ENCODE results near the gene PHPT1.
"Not testable (repeated sequence)": the region's sequence is repeated elsewhere in the genome, so short reads cannot be mapped to it uniquely, and the experiment has no call there.

Gene PHPT1

DNA sequence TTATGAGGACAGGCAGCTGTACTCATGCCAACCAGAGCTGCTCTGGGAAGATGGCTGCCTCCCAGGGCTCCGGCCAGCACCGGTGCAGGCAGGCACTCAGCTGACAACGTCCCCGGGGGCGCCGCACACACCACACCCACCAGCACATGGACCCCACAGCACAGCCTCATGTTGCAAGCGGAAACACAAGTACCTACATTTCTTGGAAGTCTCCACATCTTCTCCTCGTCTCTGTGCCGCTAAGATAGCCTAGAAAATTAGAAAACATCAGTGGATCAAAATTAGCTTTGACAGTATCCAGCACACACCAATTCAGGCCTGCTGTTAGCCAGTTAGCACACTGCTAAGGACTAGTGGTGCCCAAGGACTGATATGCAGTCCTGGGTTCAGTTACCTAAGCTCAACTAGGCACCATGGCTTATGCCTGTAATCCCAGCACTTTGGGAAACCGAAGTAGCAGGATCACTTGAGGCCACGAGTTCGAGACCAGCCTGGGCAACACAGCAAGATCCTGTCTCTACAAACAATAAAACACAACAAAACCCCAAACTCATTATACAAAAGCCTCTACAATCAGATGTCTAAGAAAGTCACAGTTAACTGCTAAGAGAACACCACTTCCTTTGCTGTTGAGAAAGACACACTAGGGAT lies 14.5 kb downstream of the PHPT1 start:
- Mint-ChIP-seq H3K4me3 (no peak overlapping the region), H3K4me1 (peaks cover 19% of the 10 kb centered on the region), H3K27me3 (no peaks in the 10 kb centered on the region), H3K27ac (no peak overlapping the region), H3K36me3 (peaks cover 22% of the 10 kb centered on the region), H3K9me3 (no peaks in the 10 kb centered on the region)
- CTCF ChIA-PET, result no interaction called here
- DNase-seq, result no peak

DNA sequence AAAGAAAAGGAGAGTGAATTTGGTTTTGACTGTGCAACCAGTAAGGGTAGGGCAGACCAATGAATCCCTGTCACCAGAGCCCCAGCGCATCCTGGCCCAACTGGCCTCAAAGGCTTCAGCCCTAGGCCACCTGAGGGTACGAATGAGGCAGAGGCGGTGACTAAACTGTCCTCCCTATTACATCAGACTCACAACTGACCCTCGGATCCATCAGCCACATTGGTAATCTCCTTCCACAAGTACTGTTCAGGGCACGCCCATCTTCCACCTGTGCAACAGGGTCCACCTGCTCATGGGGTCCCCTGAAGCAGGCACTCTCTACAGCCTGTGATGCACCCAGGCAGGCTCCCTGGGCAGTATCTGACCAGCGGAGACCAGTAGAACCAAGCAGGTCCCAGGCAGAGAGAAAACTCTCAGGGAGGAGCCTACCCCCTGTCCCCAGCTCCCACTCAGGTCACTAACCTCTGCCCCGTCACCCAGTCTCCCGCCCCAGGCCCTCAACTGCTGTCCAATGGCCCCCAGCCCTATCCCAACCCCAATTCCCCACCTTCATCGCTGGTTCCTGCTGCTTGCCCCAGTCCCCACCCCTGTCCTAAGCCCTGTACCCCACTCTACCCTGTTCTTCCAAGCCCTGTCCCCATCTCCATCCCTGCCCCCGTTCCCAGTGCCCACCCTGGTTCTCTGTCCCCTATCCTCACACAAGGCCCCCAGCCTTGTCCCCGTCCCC lies 16.0 kb downstream of the PHPT1 start:
- CTCF ChIA-PET, result interaction anchor here (1.0 kb wide), 1 partner anchor 37 kb away, joined by 3 read pairs; no protein-coding TSS in a partner anchor
- H3K36me3 Mint-ChIP-seq, result peaks cover 22% of the 10 kb centered on the region
- peaks cover 21% of the 10 kb centered on the region for H3K4me1 Mint-ChIP-seq

DNA sequence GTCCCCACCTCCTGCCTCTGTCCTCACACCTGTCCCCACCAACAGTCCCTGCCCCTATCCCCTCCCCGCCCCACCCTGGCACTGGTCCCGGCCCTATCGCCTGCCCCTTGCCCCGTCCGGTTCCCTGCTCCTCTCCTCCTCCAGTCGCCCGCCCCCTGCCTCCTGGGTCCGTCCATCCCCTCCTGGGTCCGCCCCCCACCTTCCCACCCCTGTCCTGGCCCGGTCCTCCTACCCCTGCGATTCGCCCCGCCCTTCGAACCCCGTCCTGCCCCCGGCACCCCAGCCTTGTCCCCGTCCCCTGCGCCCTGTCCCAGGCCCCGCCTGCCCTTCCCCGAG lies 16.5 kb downstream of the PHPT1 start:
- DNase-seq, result no peak
- Mint-ChIP-seq H3K27me3 (no peaks in the 10 kb centered on the region), H3K9me3 (peaks cover 2% of the 10 kb centered on the region), H3K4me1 (peaks cover 21% of the 10 kb centered on the region), H3K27ac (peak overlapping the region; percentile 86), H3K36me3 (peaks cover 19% of the 10 kb centered on the region), H3K4me3 (peak overlapping the region; percentile 87)
- CTCF ChIA-PET, result no interaction called here

More for the DNA sequence above, 16.0 kb downstream of the PHPT1 start:
- Mint-ChIP-seq H3K27me3 (no peaks in the 10 kb centered on the region), H3K9me3 (no peaks in the 10 kb centered on the region), H3K4me3 (peak overlapping the region; percentile 87), H3K27ac (peak overlapping the region; percentile 60)
- DNase-seq, result no peak

DNA sequence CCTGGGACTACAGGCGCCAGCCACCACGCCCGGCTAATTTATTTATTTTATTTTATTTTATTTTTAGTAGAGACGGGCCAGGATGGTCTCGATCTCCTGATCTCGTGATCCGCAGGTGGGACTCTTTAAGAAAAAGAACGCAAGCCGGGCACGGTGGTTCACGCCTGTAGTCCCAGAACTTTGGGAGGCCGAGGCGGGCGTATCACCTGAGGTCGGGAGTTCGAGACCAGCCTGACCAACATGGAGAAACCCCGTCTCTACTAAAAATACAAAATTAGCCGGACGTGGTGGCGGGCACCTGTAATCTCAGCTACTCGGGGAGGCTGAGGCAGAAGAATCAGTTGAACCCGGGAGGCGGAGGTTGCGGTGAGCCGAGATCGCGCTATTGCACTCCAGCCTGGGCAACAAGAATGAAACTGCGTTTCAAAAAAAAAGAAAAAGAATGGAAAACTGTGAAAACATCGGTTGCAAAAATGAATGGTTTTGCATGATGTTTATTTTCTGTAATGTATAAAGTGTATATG lies 17.8 kb downstream of the PHPT1 start:
- DNase-seq, H3K9me3 Mint-ChIP-seq, CTCF ChIA-PET, H3K27me3 Mint-ChIP-seq: not testable (repeated sequence)
- Mint-ChIP-seq H3K4me3 (peak overlapping the region; percentile 71), H3K36me3 (peaks cover 19% of the 10 kb centered on the region), H3K27ac (peak overlapping the region; percentile 76), H3K4me1 (peaks cover 21% of the 10 kb centered on the region)

DNA sequence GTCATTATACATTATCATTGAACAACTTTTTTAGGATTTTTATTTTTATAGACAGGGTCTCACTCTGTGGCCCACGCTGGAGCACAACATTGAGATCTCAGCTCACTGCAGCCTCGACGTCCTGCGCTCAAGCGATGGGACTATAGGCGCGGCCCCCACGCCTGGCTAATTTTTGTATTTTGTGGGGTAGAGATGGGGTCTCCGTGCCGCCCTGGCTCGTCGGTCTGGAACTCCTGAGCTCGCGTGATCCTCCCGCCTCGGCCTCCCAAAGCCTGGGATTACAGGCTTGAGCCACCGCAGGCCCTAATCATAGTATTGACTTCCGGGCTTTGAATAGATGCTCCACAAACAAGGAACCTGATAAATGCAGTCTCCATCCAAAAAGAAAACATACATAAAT lies 18.3 kb downstream of the PHPT1 start:
- H3K4me1 Mint-ChIP-seq, result peaks cover 21% of the 10 kb centered on the region
- H3K27ac Mint-ChIP-seq, result no peak overlapping the region
- H3K27me3 Mint-ChIP-seq, result no peaks in the 10 kb centered on the region
- H3K36me3 Mint-ChIP-seq, result peaks cover 16% of the 10 kb centered on the region
- peaks cover 3% of the 10 kb centered on the region for H3K9me3 Mint-ChIP-seq
- peak overlapping the region; percentile 71 for H3K4me3 Mint-ChIP-seq
- no peak for DNase-seq
- CTCF ChIA-PET, result no interaction called here

DNA sequence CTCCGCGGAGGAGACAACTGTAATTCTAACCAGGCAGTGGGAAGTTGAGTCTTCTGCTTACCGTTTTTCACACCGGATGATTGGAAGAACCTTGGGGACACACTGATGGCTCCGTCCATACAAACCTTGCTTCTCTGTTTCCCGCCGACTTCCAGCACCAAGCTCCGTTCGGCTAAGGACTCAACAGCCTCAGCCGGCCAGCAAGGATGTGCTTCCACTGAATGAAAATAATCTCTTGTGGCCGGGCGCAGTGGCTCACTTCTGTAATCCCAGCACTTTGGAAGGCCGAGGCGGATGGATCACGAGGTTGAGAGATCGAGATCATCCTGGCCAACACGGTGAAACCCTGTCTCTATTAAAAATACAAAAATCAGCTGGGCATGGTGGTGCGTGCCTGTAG lies 18.7 kb downstream of the PHPT1 start:
- Mint-ChIP-seq H3K4me3 (peak overlapping the region; percentile 54), H3K4me1 (peaks cover 21% of the 10 kb centered on the region), H3K36me3 (peaks cover 16% of the 10 kb centered on the region), H3K27me3 (no peaks in the 10 kb centered on the region), H3K9me3 (peaks cover 6% of the 10 kb centered on the region), H3K27ac (no peak overlapping the region)
- CTCF ChIA-PET, result no interaction called here
- DNase-seq, result no peak

DNA sequence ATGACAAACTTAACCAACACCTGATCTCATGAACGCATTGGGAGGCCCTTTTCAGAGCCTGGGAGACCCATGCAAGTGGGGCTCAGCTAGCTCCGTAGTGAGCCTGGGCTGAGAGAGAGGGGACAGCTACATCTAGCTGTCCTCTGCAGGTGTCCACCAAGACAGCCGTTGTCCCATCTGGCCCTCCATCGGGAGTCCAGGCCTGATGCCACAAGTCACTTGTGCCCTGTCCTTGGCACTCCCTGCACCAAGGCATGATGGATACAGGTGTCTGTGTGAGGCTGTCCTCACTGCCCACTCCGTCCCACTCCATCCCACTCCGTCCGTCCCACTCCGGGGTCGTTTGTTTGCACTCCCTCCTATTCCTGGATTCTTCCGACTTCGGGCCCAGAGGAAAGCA lies 19.4 kb downstream of the PHPT1 start:
- CTCF ChIA-PET, result no interaction called here
- H3K27ac Mint-ChIP-seq, result no peak overlapping the region
- H3K4me1 Mint-ChIP-seq, result peaks cover 21% of the 10 kb centered on the region
- DNase-seq, result no peak
- peaks cover 12% of the 10 kb centered on the region for H3K36me3 Mint-ChIP-seq
- H3K4me3 Mint-ChIP-seq, result peak overlapping the region; percentile 63
- peaks cover 6% of the 10 kb centered on the region for H3K9me3 Mint-ChIP-seq
- H3K27me3 Mint-ChIP-seq, result no peaks in the 10 kb centered on the region

DNA sequence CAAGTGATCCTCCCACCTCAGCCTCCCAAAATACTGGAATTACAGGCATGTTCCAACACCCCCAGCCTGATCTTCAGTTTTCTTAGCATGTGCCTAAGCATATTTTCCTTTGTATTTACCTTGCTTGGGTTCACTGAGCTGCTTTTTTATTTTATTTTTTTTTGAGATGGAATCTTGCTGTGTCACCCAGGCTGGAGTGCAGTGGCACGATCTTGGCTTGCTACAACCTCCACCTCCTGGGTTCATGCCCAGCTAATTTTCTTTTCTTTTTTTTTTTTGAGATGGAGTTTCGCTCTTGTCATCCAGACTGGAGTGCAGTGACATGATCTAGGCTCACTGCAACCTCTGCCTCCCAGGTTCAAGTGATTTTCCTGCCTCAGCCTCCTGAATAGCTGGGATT lies 20.4 kb downstream of the PHPT1 start:
- peaks cover 12% of the 10 kb centered on the region for H3K4me1 Mint-ChIP-seq

DNA sequence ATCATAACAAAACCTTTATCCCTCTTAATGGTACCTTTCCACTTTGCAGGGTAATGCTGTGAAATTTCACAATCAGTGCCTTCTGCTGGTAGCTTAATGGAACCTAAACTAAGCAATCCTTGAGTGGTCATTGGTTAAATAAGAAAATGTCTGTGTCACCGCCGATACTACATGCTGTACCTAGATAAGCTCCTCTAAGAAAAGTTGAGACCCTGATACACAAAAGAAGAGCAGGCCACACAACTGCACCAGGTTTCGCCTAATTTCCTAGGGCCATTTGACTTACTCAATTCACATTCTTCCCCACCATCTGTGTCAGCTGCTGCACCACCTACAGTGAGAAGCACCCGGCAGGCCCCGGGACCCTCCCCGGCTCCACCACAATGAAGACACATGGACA lies 25.9 kb downstream of the PHPT1 start:
- Mint-ChIP-seq H3K4me1 (peaks cover 3% of the 10 kb centered on the region), H3K4me3 (no peak overlapping the region), H3K9me3 (peaks cover 6% of the 10 kb centered on the region), H3K36me3 (peaks cover 1% of the 10 kb centered on the region), H3K27ac (no peak overlapping the region), H3K27me3 (peaks cover 15% of the 10 kb centered on the region)
- DNase-seq, result no peak
- CTCF ChIA-PET, result no interaction called here

More for the DNA sequence above, 20.4 kb downstream of the PHPT1 start:
- not testable (repeated sequence) for DNase-seq, H3K9me3 Mint-ChIP-seq, H3K27me3 Mint-ChIP-seq, H3K4me3 Mint-ChIP-seq, H3K36me3 Mint-ChIP-seq, H3K27ac Mint-ChIP-seq
- CTCF ChIA-PET, result interaction anchor here (1.5 kb wide), 1 partner anchor 12 kb away, joined by 3 read pairs; no protein-coding TSS in a partner anchor

DNA sequence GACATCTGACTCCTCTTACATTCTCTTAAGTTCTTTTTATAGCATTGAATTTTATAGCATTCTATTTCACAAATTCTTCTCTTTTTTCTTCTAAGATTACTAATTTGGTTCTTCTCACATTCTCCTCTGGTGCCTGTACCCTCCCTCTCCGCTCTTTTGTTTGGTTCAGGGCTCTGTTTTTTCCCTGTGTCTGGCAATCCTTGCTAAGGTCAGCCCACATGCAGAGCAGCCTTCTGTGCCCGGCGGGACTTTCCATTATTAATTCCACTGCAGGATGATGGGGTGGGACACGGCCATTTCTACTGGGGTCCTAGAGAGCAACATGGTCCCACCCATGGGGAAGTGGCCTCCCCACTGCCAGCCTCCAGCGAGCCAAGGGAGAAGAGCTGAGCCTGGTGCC lies 27.3 kb downstream of the PHPT1 start:
- peaks cover 14% of the 10 kb centered on the region for H3K4me1 Mint-ChIP-seq
- peaks cover 15% of the 10 kb centered on the region for H3K27me3 Mint-ChIP-seq
- peaks cover 4% of the 10 kb centered on the region for H3K9me3 Mint-ChIP-seq
- no peak overlapping the region for H3K4me3 Mint-ChIP-seq
- DNase-seq, result no peak
- CTCF ChIA-PET, result no interaction called here
- peaks cover 1% of the 10 kb centered on the region for H3K36me3 Mint-ChIP-seq
- H3K27ac Mint-ChIP-seq, result no peak overlapping the region

DNA sequence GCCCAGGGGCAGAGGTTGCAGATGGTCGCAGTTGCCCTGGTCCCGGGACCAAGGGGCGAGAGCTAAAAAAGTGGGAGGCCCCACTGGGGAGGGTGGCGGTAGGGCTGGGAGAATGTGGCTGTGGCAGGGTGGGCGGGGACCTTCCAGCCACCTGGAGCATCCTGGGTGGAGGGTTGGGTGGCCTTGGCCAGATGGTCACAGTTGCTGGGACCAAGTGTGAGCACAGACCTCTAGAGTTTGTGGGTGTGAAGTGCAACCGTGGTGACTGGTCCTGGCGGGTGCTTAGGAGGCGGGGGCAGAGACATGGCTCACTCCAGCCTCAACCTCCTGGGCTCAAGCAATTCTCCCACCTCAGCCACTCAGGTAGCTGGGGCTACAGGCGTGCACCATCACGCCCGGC lies 31.4 kb downstream of the PHPT1 start:
- CTCF ChIA-PET, result interaction anchor here (1.3 to 1.5 kb wide), 2 partner anchors 20 to 148 kb away, joined by 3 to 4 read pairs; no protein-coding TSS in a partner anchor
- peak overlapping the region; percentile 84 for H3K27ac Mint-ChIP-seq
- H3K4me3 Mint-ChIP-seq, result no peak overlapping the region
- DNase-seq, result no peak
- peaks cover 44% of the 10 kb centered on the region for H3K4me1 Mint-ChIP-seq
- peaks cover 7% of the 10 kb centered on the region for H3K36me3 Mint-ChIP-seq
- peaks cover 15% of the 10 kb centered on the region for H3K27me3 Mint-ChIP-seq
- H3K9me3 Mint-ChIP-seq, result no peaks in the 10 kb centered on the region

DNA sequence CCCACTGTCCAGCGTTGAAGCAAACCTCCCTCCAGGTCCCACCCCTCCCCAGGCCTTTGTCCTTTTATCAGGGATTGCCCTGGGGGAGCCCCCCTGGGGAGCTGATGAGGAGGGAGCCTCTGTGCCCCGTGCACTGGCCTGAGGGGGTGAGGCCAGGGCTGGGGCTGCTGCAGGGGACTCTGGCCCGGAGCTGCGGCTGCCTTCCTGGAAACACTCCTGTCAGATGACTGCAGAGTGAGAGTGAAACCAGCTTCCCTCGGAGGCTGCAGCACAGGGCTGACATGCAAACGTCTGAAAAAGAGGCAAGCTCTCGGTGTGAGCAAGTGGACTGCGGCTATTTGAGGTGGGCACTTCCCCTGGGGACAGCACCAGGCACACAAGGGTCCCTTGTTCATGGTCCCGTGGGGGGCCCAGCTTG lies 32.5 kb downstream of the PHPT1 start:
- DNase-seq, result peak; percentile 78
- Mint-ChIP-seq H3K27me3 (peaks cover 8% of the 10 kb centered on the region), H3K4me3 (peak overlapping the region; percentile 62), H3K36me3 (peaks cover 7% of the 10 kb centered on the region), H3K9me3 (no peaks in the 10 kb centered on the region), H3K4me1 (peaks cover 44% of the 10 kb centered on the region), H3K27ac (peak overlapping the region; percentile 89)
- CTCF ChIA-PET, result interaction anchor here (0.7 to 2.0 kb wide), 7 partner anchors 12 to 147 kb away, joined by 3 to 7 read pairs (median 4); partner anchors contain the start of gene AJM1

DNA sequence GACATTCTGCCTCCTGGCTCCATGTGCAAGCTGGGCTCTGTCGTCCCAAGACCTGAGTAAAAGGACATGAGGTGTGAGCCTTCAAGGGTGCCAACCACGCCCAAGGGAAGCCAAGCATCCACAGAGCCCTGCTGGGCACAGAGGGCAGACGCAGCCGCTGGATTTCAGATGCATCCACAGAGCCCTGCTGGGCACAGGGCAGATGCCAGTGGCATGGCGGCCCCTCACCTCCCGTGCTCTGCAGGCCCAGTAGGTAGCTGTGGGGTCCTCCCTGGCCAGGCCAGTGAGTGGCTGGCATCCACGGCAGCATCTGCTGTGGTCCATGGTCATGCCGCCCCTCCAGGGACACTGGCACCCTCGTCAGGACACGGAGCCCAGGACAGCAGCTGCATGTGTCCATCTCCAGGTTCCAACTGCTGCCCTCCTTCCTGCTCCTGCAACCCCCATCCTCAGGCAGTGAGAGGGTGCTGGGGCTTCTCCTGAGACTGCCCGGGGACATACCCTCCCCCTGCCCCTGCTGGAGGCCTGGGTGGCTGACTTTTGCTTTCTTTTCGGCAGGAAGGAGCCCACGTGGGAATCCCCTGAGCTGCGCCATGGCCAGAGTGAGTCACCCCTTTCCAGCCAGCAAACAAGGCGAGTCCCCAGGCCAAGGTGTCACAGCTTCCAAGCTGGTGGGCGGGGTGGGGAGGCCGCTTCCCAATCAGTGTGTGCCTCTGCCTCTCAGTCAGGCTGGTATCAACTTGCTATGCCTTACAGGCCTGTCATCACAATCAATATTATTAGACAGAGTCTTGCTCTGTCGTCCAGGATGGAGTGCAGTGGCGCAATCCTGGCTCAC lies 33.1 kb downstream of the PHPT1 start:
- Mint-ChIP-seq H3K4me3 (peak overlapping the region; percentile 62), H3K4me1 (peaks cover 48% of the 10 kb centered on the region), H3K27ac (peak overlapping the region; percentile 89), H3K27me3 (peaks cover 4% of the 10 kb centered on the region), H3K36me3 (peaks cover 10% of the 10 kb centered on the region), H3K9me3 (no peaks in the 10 kb centered on the region)
- CTCF ChIA-PET, result interaction anchor here (0.7 to 2.0 kb wide), 7 partner anchors 13 to 147 kb away, joined by 3 to 7 read pairs (median 4); partner anchors contain the start of gene AJM1
- peak; percentile 92 for DNase-seq

DNA sequence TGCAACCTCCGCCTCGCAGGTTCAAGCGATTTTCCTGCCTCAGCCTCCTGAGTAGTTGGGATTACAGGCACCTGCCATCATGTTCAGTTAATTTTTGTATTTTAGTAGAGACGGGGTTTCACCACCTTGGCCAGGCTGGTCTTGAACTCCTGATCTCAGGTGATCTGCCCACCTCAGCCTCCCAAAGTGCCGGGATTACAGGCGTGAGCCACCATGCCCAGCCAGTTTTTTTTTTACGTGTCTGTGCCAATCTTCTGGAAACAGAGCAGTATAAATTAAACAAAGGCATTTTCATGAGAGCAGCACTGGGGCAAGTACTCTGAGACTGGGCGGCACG lies 33.7 kb downstream of the PHPT1 start:
- peaks cover 52% of the 10 kb centered on the region for H3K4me1 Mint-ChIP-seq
- CTCF ChIA-PET, result interaction anchor here (2.0 kb wide), 1 partner anchor 18 kb away, joined by 5 read pairs; no protein-coding TSS in a partner anchor
- peaks cover 10% of the 10 kb centered on the region for H3K36me3 Mint-ChIP-seq

More for the DNA sequence above, 33.7 kb downstream of the PHPT1 start:
- not testable (repeated sequence) for H3K9me3 Mint-ChIP-seq, H3K27me3 Mint-ChIP-seq, DNase-seq
- peak overlapping the region; percentile 62 for H3K4me3 Mint-ChIP-seq
- peak overlapping the region; percentile 89 for H3K27ac Mint-ChIP-seq

All from activated naive CD4-positive, alpha-beta T cell treated with anti-CD3 and anti-CD28 coated beads, Interleukin-2, amount 10 ng/mL, durations not matched to agents 7 days and 5 days (primary cell).